GM12873 (cell line): ENCODE results near the gene ADGRL1.

Source experiments
- CTCF ChIP-seq: IDR thresholded peaks from 2 replicates; pipeline ENCODE4 v1.5.1; 2012; ENCODE audit warnings: low read depth, mild to moderate bottlenecking, moderate library complexity, low read length, control low read depth; ENCODE audit not compliant: insufficient read depth; ENCODE audit errors: missing control alignments

The ADGRL1 gene

DNA sequence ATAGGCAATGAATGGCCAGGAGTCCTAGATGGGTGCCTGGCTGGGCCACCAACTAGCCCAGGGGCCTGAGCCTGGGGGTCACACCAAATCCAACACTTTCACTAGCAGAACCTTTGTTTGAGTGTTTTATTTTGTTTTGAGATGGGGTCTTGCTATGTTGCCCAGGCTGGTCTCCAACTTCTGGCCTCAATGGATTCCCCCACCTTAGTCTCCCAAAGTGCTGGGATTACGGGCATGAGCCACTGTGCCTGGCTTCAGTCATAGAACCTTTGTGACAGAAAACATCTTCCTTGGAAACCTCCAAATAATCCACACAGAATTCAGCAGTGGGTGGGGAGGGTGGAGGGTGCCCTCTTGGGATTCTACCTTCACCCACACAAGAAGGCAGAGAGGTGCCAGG is 94.5 kb downstream of the ADGRL1 start:
- no peak for TF ChIP-seq CTCF

DNA sequence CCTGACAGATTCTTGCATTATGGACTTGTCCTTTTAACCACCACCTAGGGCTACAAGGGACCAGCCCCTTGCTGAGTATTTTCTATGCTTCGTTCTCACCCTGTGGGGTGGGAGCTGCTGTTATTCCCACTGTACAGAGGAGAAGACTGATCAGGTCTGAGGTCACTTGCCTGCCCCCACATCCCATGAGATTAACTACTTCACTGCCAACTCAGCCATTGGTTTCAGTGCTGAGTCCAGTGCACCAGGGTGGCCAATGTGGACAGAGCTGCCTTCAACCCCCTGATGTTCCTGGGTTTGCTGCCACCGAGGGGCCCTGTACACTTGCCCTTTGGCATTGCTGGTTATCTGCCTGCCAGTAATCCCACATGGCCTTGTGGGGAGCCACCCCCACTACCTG is 95.3 kb downstream of the ADGRL1 start:
- TF ChIP-seq CTCF: no peak

GRCh38 chr19:14107581-14108461 is 98.1 kb downstream of the ADGRL1 start:
- no peak for TF ChIP-seq CTCF

- TF ChIP-seq CTCF: no peak
Observed at GRCh38 chr19:14106840-14107239, 99.1 kb downstream of the ADGRL1 start.

DNA sequence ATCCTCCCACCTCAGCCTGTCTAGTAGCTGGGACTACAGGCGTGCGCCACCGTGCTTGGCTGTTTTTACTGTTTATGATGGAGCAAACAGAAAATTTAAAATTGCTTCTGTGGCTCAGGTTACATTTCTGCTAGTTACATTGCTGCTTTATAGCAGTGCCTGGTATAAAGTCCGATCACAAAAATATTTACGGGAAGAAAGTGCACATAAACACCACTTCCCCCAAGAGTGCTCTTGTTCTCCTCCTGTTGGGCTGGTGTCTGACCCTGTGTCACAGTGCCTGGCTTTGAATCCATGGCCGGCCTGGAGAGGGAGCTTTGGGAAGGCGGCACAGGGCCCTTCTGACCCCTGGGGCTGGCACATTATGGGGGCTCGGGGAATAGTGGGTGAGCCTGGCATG is 100.3 kb downstream of the ADGRL1 start:
- TF ChIP-seq CTCF: no peak

GRCh38 chr19:14103310-14103709 is 102.7 kb downstream of the ADGRL1 start:
- TF ChIP-seq CTCF: peak; percentile 13

GRCh38 chr19:14102756-14103155 is 103.2 kb downstream of the ADGRL1 start:
- TF ChIP-seq CTCF: no peak
